Hematopoietic multipotent progenitor cell (in vitro differentiated cells): Measurements from ENCODE around the gene ATP6V1D. TPM values are rescaled to one million over a fixed set of nuclear protein-coding genes. Genes with fewer than 3 reads are reported as not detected.

Experiments used
- small RNA-seq: library from RNA; depleted of rRNA; stranded (forward); fragments of <200 nt; gene quantifications from one replicate; pipeline ENCODE3, GENCODE V24; 2012
- total RNA-seq: library from RNA; depleted of rRNA; stranded (reverse); fragments of >200 nt; gene quantifications from one replicate; pipeline ENCODE4 v1.2.3, GENCODE V29; 2012

ATP6V1D gene
- total RNA-seq, 1 donor, result 18.6 TPM

Small RNA genes lying within 50 kb of the gene (small RNA-seq; reads per million reads assigned to genes)
- not detected for gene RF00019

Other genes starting within 250 kb of the ATP6V1D start
- gene GARIN2, start 170.4 kb downstream of the ATP6V1D start, total RNA-seq, result not detected
- 6.2 TPM for gene PALS1, start 118.4 kb downstream of the ATP6V1D start, total RNA-seq
- 20.2 TPM for gene EIF2S1, start 524 bp upstream of the ATP6V1D start, total RNA-seq
- gene PLEK2, start 52.4 kb upstream of the ATP6V1D start, total RNA-seq, result not detected
- gene TMEM229B, start 128.9 kb upstream of the ATP6V1D start, total RNA-seq, result 46.3 TPM
- gene PLEKHH1, start 173.5 kb upstream of the ATP6V1D start, total RNA-seq, result 0.27 TPM
- gene PIGH, start 240.5 kb upstream of the ATP6V1D start, total RNA-seq, result 14.0 TPM